BLaER1 (cell line): ENCODE results near the gene MAST4.

Experiments
- H3K27ac ChIP-seq: shearing (Covaris generic); formaldehyde crosslinking; 2 replicates; pipeline ENCODE4 v1.8.1; 2022
- H3K27me3 ChIP-seq: shearing (Covaris generic); formaldehyde crosslinking; 2 replicates; pipeline ENCODE4 v1.8.1; 2022
- H3K36me3 ChIP-seq: shearing (Covaris generic); formaldehyde crosslinking; 2 replicates; pipeline ENCODE4 v1.8.1; 2022
- H3K4me1 ChIP-seq: shearing (Covaris generic); formaldehyde crosslinking; 2 replicates; pipeline ENCODE4 v1.8.1; 2022
- H3K4me2 ChIP-seq: shearing (Covaris generic); formaldehyde crosslinking; 2 replicates; pipeline ENCODE4 v1.8.1; 2022
- H3K4me3 ChIP-seq: shearing (Covaris generic); formaldehyde crosslinking; 2 replicates; pipeline ENCODE4 v1.8.1; 2022
- H3K9ac ChIP-seq: shearing (Covaris generic); formaldehyde crosslinking; 2 replicates; pipeline ENCODE4 v1.8.1; 2022
- H3K9me3 ChIP-seq: shearing (Covaris generic); formaldehyde crosslinking; 2 replicates; pipeline ENCODE4 v1.8.1; 2022
- H4K20me1 ChIP-seq: shearing (Covaris generic); formaldehyde crosslinking; 2 replicates; pipeline ENCODE4 v1.8.1; 2022
- Cebpa-rat ChIP-seq: shearing (Covaris generic); IDR thresholded peaks from 2 replicates; pipeline ENCODE4 v1.8.1; 2022

The MAST4 gene

DNA sequence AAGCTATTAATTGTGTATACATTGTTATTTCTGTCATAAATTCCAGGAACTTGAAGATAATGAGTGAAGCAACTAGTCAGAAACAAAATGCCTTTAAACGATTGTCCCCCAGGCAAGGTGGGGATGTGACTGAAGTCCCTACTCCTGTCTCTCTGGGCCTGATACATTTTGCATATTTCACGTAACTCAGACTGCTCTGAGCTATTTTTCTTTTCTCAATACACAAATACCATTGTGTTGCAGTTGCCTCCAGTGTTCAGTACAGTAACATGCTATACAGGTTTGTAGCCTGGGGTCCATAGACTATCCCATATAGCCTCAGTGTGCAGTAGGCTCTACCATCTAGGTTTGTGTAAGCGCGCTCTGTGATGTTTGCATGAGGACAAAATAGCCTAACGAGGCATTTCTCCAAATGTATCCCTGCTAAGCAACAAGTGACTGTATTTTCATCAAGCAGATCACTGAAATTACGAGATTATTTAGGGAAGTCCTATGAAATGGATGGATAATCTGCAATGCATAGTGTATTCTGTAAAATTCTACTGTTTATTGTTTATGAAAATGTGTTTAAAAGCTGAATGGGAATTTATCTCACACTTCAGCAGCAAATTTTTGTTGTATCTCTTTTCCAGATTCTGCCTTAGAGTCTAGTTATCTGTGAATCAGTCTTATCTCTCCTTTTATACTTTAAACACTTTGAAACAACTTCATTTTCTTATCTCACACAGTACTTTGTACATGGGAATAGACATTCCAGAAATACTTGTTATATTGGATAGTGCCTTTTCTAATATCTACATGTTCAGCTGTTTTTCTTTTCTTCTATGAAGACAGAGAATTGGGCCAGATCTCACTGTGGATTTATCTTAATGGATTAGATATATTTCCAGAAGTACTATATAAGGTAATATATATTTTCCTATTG is 449.9 kb downstream of the MAST4 start:
- no peaks in the 10 kb centered on the region for H3K36me3 ChIP-seq
- H4K20me1 ChIP-seq: no peaks in the 10 kb centered on the region
- peaks cover 11% of the 10 kb centered on the region for H3K4me1 ChIP-seq
- no peak for TF ChIP-seq Cebpa-rat
- no peak overlapping the region for H3K27ac ChIP-seq
- H3K27me3 ChIP-seq: no peaks in the 10 kb centered on the region
- no peaks in the 10 kb centered on the region for H3K9me3 ChIP-seq
- H3K4me3 ChIP-seq: no peak overlapping the region
- no peak overlapping the region for H3K4me2 ChIP-seq
- no peak overlapping the region for H3K9ac ChIP-seq

GRCh38 chr5:67047160-67047559 is 451.0 kb downstream of the MAST4 start:
- TF ChIP-seq Cebpa-rat: no peak
- Histone ChIP-seq H3K27ac (no peak overlapping the region), H3K9ac (no peak overlapping the region), H3K4me2 (no peak overlapping the region), H3K4me1 (peaks cover 8% of the 10 kb centered on the region), H3K36me3 (no peaks in the 10 kb centered on the region), H3K27me3 (no peaks in the 10 kb centered on the region), H3K9me3 (no peaks in the 10 kb centered on the region), H3K4me3 (no peak overlapping the region), H4K20me1 (no peaks in the 10 kb centered on the region)

- Histone ChIP-seq H4K20me1 (no peaks in the 10 kb centered on the region), H3K9me3 (no peaks in the 10 kb centered on the region), H3K36me3 (no peaks in the 10 kb centered on the region), H3K27me3 (no peaks in the 10 kb centered on the region), H3K4me2 (no peak overlapping the region), H3K27ac (no peak overlapping the region), H3K4me1 (peaks cover 3% of the 10 kb centered on the region; the same call in 1 of the 2 replicates), H3K9ac (no peak overlapping the region), H3K4me3 (no peak overlapping the region)
- TF ChIP-seq Cebpa-rat: no peak
Observed at GRCh38 chr5:67047616-67048015, 451.4 kb downstream of the MAST4 start.

DNA sequence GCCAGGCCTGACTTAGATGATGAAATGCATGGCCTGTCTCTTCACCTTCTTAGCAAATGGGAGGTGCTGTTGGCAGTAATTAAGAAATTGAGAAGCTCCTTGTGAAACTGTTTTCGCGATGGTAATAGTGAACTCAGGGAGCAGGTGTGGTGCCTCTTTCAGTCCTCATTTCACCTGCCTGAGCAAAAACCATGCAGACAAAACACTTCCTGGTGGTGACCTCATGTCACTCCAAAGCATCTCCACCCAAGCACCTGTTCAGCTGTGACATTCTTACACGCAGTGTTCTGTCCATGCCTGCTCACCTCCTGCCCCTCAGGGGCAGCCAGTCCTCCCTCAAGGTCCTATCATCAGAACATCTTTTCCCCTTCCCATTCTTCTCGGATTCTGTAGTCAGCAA is 453.9 kb downstream of the MAST4 start:
- no peak for TF ChIP-seq Cebpa-rat
- H3K4me2 ChIP-seq: no peak overlapping the region
- H3K4me3 ChIP-seq: no peak overlapping the region

DNA sequence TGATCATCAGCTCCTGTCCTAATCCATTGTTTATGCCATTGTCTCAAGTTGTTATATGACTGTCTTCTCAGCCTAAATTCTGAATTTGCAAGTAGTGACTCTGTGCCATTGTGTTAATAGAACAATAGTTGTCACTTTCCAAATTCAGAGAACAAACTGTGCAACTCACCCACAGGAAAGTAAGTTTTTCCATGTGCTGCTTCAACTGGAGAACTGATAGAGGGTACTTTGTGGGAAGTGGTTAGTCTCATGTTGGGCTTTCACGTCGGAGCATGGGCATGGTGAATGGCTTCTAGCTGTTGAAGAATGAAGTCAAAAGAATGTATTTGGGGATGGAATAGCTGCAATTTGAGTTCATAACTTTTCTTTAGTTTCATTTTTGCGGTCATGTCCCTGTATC is 454.4 kb downstream of the MAST4 start:
- Histone ChIP-seq H3K27ac (no peak overlapping the region), H3K9ac (no peak overlapping the region), H4K20me1 (no peaks in the 10 kb centered on the region), H3K36me3 (no peaks in the 10 kb centered on the region), H3K9me3 (no peaks in the 10 kb centered on the region), H3K4me2 (no peak overlapping the region), H3K4me3 (no peak overlapping the region), H3K27me3 (no peaks in the 10 kb centered on the region), H3K4me1 (no peaks in the 10 kb centered on the region)
- TF ChIP-seq Cebpa-rat: no peak

More for the DNA sequence above, 453.9 kb downstream of the MAST4 start:
- Histone ChIP-seq H3K4me1 (no peaks in the 10 kb centered on the region), H4K20me1 (no peaks in the 10 kb centered on the region), H3K27ac (no peak overlapping the region), H3K9ac (no peak overlapping the region), H3K27me3 (no peaks in the 10 kb centered on the region), H3K9me3 (no peaks in the 10 kb centered on the region), H3K36me3 (no peaks in the 10 kb centered on the region)

GRCh38 chr5:67051164-67051563 is 455.0 kb downstream of the MAST4 start:
- no peak for TF ChIP-seq Cebpa-rat
- H3K4me2 ChIP-seq: no peak overlapping the region
- H4K20me1 ChIP-seq: no peaks in the 10 kb centered on the region
- no peaks in the 10 kb centered on the region for H3K36me3 ChIP-seq
- H3K9me3 ChIP-seq: no peaks in the 10 kb centered on the region
- H3K9ac ChIP-seq: no peak overlapping the region
- no peaks in the 10 kb centered on the region for H3K27me3 ChIP-seq
- H3K27ac ChIP-seq: no peak overlapping the region
- no peaks in the 10 kb centered on the region for H3K4me1 ChIP-seq
- no peak overlapping the region for H3K4me3 ChIP-seq

DNA sequence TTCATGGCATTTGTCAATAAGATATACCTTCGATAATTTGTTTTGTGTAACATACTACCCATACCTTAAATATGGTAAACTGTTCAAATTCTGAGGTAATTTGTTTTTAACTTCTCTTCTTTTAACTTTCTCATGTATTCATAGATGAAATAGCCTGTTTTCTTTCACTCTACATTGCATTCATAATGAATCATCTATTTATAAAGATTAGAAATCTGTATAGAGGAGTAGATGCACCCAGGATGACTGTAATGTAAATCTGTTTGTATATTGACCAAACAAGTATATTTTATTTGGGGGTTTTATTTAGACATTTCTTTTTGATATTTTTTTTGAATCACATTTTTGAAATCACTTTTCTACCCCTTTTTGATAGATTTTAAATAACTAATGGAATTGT is 455.8 kb downstream of the MAST4 start:
- Histone ChIP-seq H3K9ac (no peak overlapping the region), H3K4me2 (no peak overlapping the region), H3K27ac (no peak overlapping the region), H3K36me3 (0 out of 2 replicates have a peak, but pooled peaks cover 6% of the 10 kb centered on the region), H3K27me3 (no peaks in the 10 kb centered on the region), H3K9me3 (no peaks in the 10 kb centered on the region), H4K20me1 (no peaks in the 10 kb centered on the region), H3K4me1 (no peaks in the 10 kb centered on the region), H3K4me3 (no peak overlapping the region)
- no peak for TF ChIP-seq Cebpa-rat

- H3K4me2 ChIP-seq: no peak overlapping the region
- TF ChIP-seq Cebpa-rat: no peak
- H3K9ac ChIP-seq: no peak overlapping the region
- H3K27me3 ChIP-seq: no peaks in the 10 kb centered on the region
- H4K20me1 ChIP-seq: no peaks in the 10 kb centered on the region
- H3K4me3 ChIP-seq: no peak overlapping the region
- H3K4me1 ChIP-seq: no peaks in the 10 kb centered on the region
- H3K27ac ChIP-seq: no peak overlapping the region
- H3K9me3 ChIP-seq: no peaks in the 10 kb centered on the region
- H3K36me3 ChIP-seq: 0 out of 2 replicates have a peak, but pooled peaks cover 7% of the 10 kb centered on the region
Observed at GRCh38 chr5:67053229-67053628, 457.0 kb downstream of the MAST4 start.

DNA sequence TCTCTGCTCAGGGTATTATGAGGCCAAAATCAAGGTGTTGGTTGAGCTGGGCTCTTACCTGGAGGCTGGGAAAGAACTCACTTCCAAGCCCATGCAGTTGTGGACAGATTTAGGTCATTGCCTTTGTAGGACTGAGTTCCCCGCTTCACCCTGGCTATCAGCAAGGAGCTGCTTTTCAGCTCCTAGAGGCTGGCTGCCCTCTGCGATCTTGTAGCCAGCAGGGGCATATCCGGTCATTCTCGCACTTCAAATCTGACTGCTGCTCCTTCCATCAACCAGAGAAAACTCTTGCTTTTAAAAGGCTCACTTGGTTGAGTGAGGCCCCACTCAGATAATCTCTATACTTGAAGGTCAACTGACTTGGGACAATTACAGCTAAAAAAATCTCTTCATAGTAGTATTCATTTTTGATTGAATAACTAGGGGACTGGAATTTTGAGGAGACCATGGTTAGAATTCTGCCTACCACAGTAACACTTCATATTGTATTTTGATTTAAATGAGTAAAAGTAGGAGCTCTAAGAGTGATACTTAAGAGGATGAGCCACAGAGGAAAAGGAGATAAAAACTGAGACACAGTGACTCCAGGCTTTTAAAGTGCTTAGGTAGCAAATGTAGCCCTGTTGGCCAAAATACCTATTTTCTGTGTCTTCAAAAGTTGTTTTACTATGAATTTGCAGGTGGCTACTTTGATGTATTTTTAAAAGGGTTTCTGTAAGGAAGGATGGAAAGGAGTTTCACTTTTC is 463.0 kb downstream of the MAST4 start:
- H3K9ac ChIP-seq: no peak overlapping the region
- no peak overlapping the region for H3K4me2 ChIP-seq
- H3K4me1 ChIP-seq: no peaks in the 10 kb centered on the region
- H3K36me3 ChIP-seq: peaks cover 12% of the 10 kb centered on the region; the same call in 1 of the 2 replicates
- no peak for TF ChIP-seq Cebpa-rat
- H3K27me3 ChIP-seq: no peaks in the 10 kb centered on the region
- H3K4me3 ChIP-seq: no peak overlapping the region
- H3K9me3 ChIP-seq: no peaks in the 10 kb centered on the region
- H4K20me1 ChIP-seq: no peaks in the 10 kb centered on the region
- H3K27ac ChIP-seq: no peak overlapping the region
